Activated CD8-positive, alpha-beta T cell treated with anti-CD3 and anti-CD28 coated beads for 36 hours (primary cell): Measurements from ENCODE around the gene MTMR10. TPM values are rescaled to one million over a fixed set of nuclear protein-coding genes. Genes with fewer than 3 reads are reported as not detected.

ENCODE experiments used
- ATAC-seq: fragments of 200-7000 bp; cut with Tn5 transposase; one replicate; pipeline ENCODE4 v1.10.0; 2021; ENCODE audit warnings: mild to moderate bottlenecking, moderate library complexity
- CTCF ChIA-PET: fragments of 350-600 bp; sonication (Branson Sonifier 250); formaldehyde crosslinking; loops from one replicate; lab custom pipeline; 2021; ENCODE audit warnings: antibody characterized with exemption; lab: Charles Lee
- POLR2A ChIA-PET: fragments of 350-600 bp; sonication (Branson Sonifier 250); formaldehyde crosslinking; loops from one replicate; lab custom pipeline; 2021; ENCODE audit warnings: antibody characterized with exemption; lab: Charles Lee
- DNase-seq: peaks from one replicate; pipeline ENCODE4 v3.0.0-alpha.2; 2020
- H3K27ac Mint-ChIP-seq: one replicate; pipeline ENCODE4 v1.8.0; 2021; ENCODE audit warnings: mild to moderate bottlenecking, mixed read lengths
- H3K27me3 Mint-ChIP-seq: one replicate; pipeline ENCODE4 v1.8.0; 2021; ENCODE audit warnings: mixed read lengths
- H3K36me3 Mint-ChIP-seq: one replicate; pipeline ENCODE4 v1.8.0; 2021; ENCODE audit warnings: low read depth, mixed read lengths
- H3K4me1 Mint-ChIP-seq: one replicate; pipeline ENCODE4 v1.8.0; 2021; ENCODE audit warnings: low read depth, mixed read lengths
- H3K4me3 Mint-ChIP-seq: one replicate; pipeline ENCODE4 v1.8.0; 2021; ENCODE audit warnings: mild to moderate bottlenecking, moderate library complexity, mixed read lengths
- H3K9me3 Mint-ChIP-seq: one replicate; pipeline ENCODE4 v1.8.0; 2021; ENCODE audit warnings: mixed read lengths
- intact Hi-C: fragments of 100-400 bp; cut with micrococcal nuclease; formaldehyde crosslinking; loops from one replicate; pipeline ENCODE4 v1.10.0; 2022
- total RNA-seq, 2 experiments: library from RNA; stranded (reverse); gene quantifications; one replicate each; pipeline ENCODE4 v1.2.3, GENCODE V29; 2021
- TF ChIP-seq, protein P1 (sequence below): fragments of 200-600 bp; IDR thresholded peaks from one replicate; pipeline ENCODE4 v1.8.0; 2022; ENCODE audit warnings: antibody characterized with exemption, mild to moderate bottlenecking

Gene MTMR10
- total RNA-seq, 2 experiments from 2014 or later, result 11.3 to 13.2 TPM

DNA sequence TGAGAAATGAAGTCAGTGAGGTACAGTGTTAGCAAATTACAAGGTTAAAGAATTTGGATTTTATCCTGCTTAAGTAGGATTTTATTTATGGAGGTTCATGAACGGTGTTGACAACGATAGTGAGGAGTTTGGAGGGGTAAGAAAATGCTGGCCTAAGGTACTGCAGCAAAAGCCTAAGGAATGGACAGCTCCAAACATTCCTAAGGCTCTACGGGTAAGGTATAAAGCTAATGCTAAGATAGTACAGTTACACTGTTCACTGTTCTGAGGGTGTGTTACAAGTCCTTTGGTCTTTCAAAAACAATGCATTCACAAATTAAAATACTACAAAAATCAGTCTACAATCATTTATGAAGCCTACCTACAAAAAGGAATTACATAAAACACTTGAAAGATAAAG, 7.3 kb downstream of the MTMR10 start:
- H3K4me1 Mint-ChIP-seq, result peaks cover 46% of the 10 kb centered on the region
- H3K4me3 Mint-ChIP-seq, result no peak overlapping the region
- peaks cover 18% of the 10 kb centered on the region for H3K36me3 Mint-ChIP-seq
- TF ChIP-seq, protein P1, sequence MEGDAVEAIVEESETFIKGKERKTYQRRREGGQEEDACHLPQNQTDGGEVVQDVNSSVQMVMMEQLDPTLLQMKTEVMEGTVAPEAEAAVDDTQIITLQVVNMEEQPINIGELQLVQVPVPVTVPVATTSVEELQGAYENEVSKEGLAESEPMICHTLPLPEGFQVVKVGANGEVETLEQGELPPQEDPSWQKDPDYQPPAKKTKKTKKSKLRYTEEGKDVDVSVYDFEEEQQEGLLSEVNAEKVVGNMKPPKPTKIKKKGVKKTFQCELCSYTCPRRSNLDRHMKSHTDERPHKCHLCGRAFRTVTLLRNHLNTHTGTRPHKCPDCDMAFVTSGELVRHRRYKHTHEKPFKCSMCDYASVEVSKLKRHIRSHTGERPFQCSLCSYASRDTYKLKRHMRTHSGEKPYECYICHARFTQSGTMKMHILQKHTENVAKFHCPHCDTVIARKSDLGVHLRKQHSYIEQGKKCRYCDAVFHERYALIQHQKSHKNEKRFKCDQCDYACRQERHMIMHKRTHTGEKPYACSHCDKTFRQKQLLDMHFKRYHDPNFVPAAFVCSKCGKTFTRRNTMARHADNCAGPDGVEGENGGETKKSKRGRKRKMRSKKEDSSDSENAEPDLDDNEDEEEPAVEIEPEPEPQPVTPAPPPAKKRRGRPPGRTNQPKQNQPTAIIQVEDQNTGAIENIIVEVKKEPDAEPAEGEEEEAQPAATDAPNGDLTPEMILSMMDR, result no peak
- ChIA-PET CTCF (interaction anchor here (0.8 to 1.8 kb wide), 3 partner anchors 16 to 506 kb away, joined by 3 to 5 read pairs (median 3); no protein-coding TSS in a partner anchor), POLR2A (no interaction called here)
- no peaks in the 10 kb centered on the region for H3K9me3 Mint-ChIP-seq
- H3K27ac Mint-ChIP-seq, result no peak overlapping the region
- DNase-seq, result no peak
- no peak for ATAC-seq
- intact Hi-C loops, result no loop called here
- no peaks in the 10 kb centered on the region for H3K27me3 Mint-ChIP-seq

DNA sequence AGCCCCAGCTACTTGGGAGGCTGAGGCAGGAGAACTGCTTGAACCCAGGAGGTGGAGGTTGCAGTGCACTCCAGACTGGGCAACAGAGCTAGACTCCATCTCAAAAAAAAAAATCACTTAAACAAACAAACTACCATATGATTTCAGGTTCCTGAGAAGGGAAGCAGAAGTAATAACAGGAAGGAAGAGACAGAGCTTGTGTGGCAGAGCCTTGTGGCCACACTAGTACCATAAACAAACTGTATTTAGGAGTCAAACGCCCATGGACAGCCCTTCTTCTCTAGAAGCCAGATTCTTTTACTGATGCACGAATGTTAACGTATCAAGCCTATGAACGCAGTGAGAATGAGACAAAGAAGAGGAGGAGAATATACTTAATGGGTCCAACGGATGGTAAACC, 12.0 kb downstream of the MTMR10 start:
- no peak for ATAC-seq
- CTCF ChIA-PET, result interaction anchor here (1.0 to 2.8 kb wide), 2 partner anchors 12 to 120 kb away, joined by 3 to 11 read pairs; no protein-coding TSS in a partner anchor
- Mint-ChIP-seq H3K27me3 (no peaks in the 10 kb centered on the region), H3K36me3 (peaks cover 15% of the 10 kb centered on the region), H3K27ac (no peak overlapping the region), H3K9me3 (no peaks in the 10 kb centered on the region), H3K4me1 (peaks cover 37% of the 10 kb centered on the region), H3K4me3 (no peak overlapping the region)
- TF ChIP-seq, protein P1, result no peak
- DNase-seq, result no peak
- POLR2A ChIA-PET, result no interaction called here
- intact Hi-C loops, result no loop called here

DNA sequence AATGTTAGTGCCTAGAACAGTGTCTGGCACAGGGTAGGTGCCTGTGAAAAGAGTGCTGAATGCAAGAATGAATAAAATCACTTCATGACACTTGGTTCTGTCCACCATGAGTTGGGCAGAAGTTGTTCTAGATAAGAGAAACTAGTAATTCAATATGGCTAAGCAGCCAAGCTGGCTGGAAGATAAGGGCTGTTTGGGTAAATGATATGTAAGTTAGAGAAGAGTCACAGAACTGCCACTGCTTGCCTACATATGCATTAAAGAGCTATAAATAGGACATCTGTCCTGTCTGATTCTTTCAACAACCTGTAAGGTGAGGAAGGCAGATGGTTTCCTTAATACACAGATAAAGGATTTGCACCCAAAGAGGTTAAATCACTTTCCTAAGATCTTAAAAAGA, 13.1 kb downstream of the MTMR10 start:
- peaks cover 35% of the 10 kb centered on the region for H3K4me1 Mint-ChIP-seq
- no peak overlapping the region for H3K4me3 Mint-ChIP-seq
- CTCF ChIA-PET, result interaction anchor here (1.6 to 2.8 kb wide), 2 partner anchors 11 to 151 kb away, joined by 5 to 11 read pairs; no protein-coding TSS in a partner anchor
- POLR2A ChIA-PET, result interaction anchor here (1.0 to 1.6 kb wide), 3 partner anchors 12 to 70 kb away, joined by 3 to 7 read pairs (median 6); partner anchors contain the start of gene MTMR10
- no peaks in the 10 kb centered on the region for H3K9me3 Mint-ChIP-seq
- peaks cover 19% of the 10 kb centered on the region for H3K36me3 Mint-ChIP-seq
- DNase-seq (no peak), ATAC-seq (no peak)
- H3K27ac Mint-ChIP-seq, result no peak overlapping the region
- TF ChIP-seq, protein P1, result no peak
- intact Hi-C loops, result no loop called here
- H3K27me3 Mint-ChIP-seq, result no peaks in the 10 kb centered on the region

DNA sequence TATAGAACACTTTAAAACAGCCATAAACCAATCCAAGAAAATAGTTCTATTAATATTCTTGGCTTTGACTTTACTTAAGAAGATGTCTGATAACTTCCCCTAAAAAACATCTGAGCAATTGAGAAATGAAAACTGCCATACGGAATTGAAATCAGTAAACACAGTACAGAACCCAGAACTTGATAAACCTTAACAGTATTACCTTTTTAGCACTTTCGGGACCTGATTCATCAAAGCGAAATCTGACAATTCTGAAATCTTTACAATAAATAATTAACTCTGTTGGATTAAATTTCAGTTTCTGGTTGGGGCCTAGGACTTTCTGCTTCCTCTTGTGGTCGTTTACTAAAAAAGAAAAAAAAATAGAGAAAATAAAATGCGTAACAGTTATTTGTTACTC, 17.3 kb downstream of the MTMR10 start:
- no peaks in the 10 kb centered on the region for H3K9me3 Mint-ChIP-seq
- POLR2A ChIA-PET, result interaction anchor here (1.0 kb wide), 1 partner anchor 11 kb away, joined by 3 read pairs; no protein-coding TSS in a partner anchor
- no peak overlapping the region for H3K4me3 Mint-ChIP-seq
- DNase-seq, result no peak
- peaks cover 30% of the 10 kb centered on the region for H3K36me3 Mint-ChIP-seq
- CTCF ChIA-PET, result no interaction called here
- peaks cover 38% of the 10 kb centered on the region for H3K4me1 Mint-ChIP-seq
- no peak overlapping the region for H3K27ac Mint-ChIP-seq
- TF ChIP-seq, protein P1, result no peak
- no peak for ATAC-seq
- H3K27me3 Mint-ChIP-seq, result no peaks in the 10 kb centered on the region
- intact Hi-C loops, result no loop called here

DNA sequence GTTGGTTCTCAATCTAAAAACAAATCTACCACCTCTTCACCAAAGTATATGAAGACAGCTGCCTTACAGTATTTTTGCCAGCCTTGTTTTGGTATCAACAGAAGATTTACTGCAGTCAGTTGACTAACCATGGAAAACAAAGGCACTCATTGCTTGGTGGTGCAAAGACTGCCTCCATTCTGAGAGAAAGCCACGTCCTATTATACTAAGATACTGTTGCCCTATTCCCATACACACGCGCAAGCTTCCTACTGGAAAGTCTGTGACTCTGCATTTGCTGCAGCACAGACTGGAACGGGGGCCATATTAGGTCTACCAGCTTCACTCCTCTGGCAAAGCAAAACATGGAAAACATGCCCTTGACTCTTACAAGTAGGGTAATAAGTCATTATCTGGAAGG, 18.0 kb downstream of the MTMR10 start:
- DNase-seq, result no peak
- intact Hi-C loops, result no loop called here
- Mint-ChIP-seq H3K4me1 (peaks cover 35% of the 10 kb centered on the region), H3K9me3 (no peaks in the 10 kb centered on the region), H3K4me3 (no peak overlapping the region), H3K27ac (no peak overlapping the region), H3K36me3 (peaks cover 27% of the 10 kb centered on the region), H3K27me3 (no peaks in the 10 kb centered on the region)
- ATAC-seq, result no peak
- ChIA-PET POLR2A (interaction anchor here (0.7 kb wide), 1 partner anchor 257 kb away, joined by 3 read pairs; no protein-coding TSS in a partner anchor), CTCF (interaction anchor here (1.4 kb wide), 1 partner anchor 28 kb away, joined by 3 read pairs; no protein-coding TSS in a partner anchor)
- TF ChIP-seq, protein P1, result no peak
